ENCODE measurements around the gene RSPH10B2.

- TF ChIP-seq, protein P1, sequence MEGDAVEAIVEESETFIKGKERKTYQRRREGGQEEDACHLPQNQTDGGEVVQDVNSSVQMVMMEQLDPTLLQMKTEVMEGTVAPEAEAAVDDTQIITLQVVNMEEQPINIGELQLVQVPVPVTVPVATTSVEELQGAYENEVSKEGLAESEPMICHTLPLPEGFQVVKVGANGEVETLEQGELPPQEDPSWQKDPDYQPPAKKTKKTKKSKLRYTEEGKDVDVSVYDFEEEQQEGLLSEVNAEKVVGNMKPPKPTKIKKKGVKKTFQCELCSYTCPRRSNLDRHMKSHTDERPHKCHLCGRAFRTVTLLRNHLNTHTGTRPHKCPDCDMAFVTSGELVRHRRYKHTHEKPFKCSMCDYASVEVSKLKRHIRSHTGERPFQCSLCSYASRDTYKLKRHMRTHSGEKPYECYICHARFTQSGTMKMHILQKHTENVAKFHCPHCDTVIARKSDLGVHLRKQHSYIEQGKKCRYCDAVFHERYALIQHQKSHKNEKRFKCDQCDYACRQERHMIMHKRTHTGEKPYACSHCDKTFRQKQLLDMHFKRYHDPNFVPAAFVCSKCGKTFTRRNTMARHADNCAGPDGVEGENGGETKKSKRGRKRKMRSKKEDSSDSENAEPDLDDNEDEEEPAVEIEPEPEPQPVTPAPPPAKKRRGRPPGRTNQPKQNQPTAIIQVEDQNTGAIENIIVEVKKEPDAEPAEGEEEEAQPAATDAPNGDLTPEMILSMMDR (IDR thresholded peaks at IDR 0.05): no peak
- TF ChIP-seq POLR2A (IDR thresholded peaks at IDR 0.05): no peak
Measured at GRCh38 chr7:6831018-6831725, 77.3 kb downstream of the RSPH10B2 start.
